Measurements from ENCODE around the gene NXPE3.

DNA sequence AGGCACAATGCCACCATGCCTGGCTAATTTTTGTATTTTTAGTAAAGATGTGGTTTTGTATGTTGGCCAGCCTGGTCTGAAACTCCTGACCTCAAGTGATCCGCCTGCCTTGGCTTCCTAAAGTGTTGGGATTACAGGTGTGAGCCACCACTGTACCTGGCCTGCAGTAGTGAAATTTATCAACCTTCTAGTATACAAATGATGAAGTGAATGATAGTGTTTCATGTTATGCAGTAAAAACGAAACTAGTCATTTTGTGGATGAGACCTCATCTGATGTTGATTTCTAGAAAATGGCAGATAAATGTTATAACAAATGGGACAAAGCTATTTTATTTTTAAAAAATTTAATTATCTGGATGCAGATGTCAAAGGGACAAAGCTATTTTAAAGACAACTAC lies 32.9 kb downstream of the NXPE3 start:
- TF ChIP-seq, protein P1, sequence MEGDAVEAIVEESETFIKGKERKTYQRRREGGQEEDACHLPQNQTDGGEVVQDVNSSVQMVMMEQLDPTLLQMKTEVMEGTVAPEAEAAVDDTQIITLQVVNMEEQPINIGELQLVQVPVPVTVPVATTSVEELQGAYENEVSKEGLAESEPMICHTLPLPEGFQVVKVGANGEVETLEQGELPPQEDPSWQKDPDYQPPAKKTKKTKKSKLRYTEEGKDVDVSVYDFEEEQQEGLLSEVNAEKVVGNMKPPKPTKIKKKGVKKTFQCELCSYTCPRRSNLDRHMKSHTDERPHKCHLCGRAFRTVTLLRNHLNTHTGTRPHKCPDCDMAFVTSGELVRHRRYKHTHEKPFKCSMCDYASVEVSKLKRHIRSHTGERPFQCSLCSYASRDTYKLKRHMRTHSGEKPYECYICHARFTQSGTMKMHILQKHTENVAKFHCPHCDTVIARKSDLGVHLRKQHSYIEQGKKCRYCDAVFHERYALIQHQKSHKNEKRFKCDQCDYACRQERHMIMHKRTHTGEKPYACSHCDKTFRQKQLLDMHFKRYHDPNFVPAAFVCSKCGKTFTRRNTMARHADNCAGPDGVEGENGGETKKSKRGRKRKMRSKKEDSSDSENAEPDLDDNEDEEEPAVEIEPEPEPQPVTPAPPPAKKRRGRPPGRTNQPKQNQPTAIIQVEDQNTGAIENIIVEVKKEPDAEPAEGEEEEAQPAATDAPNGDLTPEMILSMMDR (IDR thresholded peaks at IDR 0.05) = no peak
- no peak for TF ChIP-seq EZH2phosphoT487 (IDR thresholded peaks at IDR 0.05)
- TF ChIP-seq EZH2 (IDR thresholded peaks at IDR 0.05) = no peak

All from neural progenitor cell (in vitro differentiated cells).